Activated CD8-positive, alpha-beta T cell treated with anti-CD3 and anti-CD28 coated beads, Interleukin-2, amount 10 ng/mL, durations not matched to agents 7 days and 5 days (primary cell): ENCODE data around the gene KRTAP10-6. TPM values are rescaled to one million over a fixed set of nuclear protein-coding genes. Genes with fewer than 3 reads are reported as not detected.
"Not testable (repeated sequence)": the region's sequence is repeated elsewhere in the genome, so short reads cannot be mapped to it uniquely, and the experiment has no call there.

ENCODE experiments used
- ATAC-seq: fragments of 150-1000 bp; cut with Tn5 transposase; one replicate; pipeline ENCODE4 v1.10.0; 2021; ENCODE audit warnings: moderate library complexity
- CTCF ChIA-PET: fragments of 350-600 bp; sonication (Branson Sonifier 250); formaldehyde crosslinking; loops from one replicate; lab custom pipeline; 2021; ENCODE audit warnings: antibody characterized with exemption; lab: Charles Lee
- POLR2A ChIA-PET: fragments of 350-600 bp; sonication (Branson Sonifier 250); formaldehyde crosslinking; loops from one replicate; lab custom pipeline; 2021; ENCODE audit warnings: antibody characterized with exemption; lab: Charles Lee
- DNase-seq: peaks from one replicate; pipeline ENCODE4 v3.0.0-alpha.2; 2020
- H3K27ac Mint-ChIP-seq: one replicate; pipeline ENCODE4 v1.8.0; 2021; ENCODE audit warnings: mild to moderate bottlenecking, mixed read lengths
- H3K27me3 Mint-ChIP-seq: one replicate; pipeline ENCODE4 v1.8.0; 2021; ENCODE audit warnings: low read depth, mixed read lengths
- H3K36me3 Mint-ChIP-seq: one replicate; pipeline ENCODE4 v1.8.0; 2021; ENCODE audit warnings: low read depth, mixed read lengths
- H3K4me1 Mint-ChIP-seq: one replicate; pipeline ENCODE4 v1.8.0; 2021; ENCODE audit warnings: low read depth, mixed read lengths
- H3K4me3 Mint-ChIP-seq: one replicate; pipeline ENCODE4 v1.8.0; 2021; ENCODE audit warnings: mild to moderate bottlenecking, mixed read lengths
- H3K9me3 Mint-ChIP-seq: one replicate; pipeline ENCODE4 v1.8.0; 2022; ENCODE audit warnings: mixed read lengths; ENCODE audit not compliant: insufficient read depth
- total RNA-seq, 2 experiments: library from RNA; stranded (reverse); gene quantifications; one replicate each; pipeline ENCODE4 v1.2.3, GENCODE V29; 2021

The KRTAP10-6 gene
- total RNA-seq, 2 experiments from 2014 or later = not detected

GRCh38 chr21:44558329-44558675, 34.0 kb downstream of the KRTAP10-6 start:
- CTCF ChIA-PET, H3K4me3 Mint-ChIP-seq, ATAC-seq, H3K36me3 Mint-ChIP-seq, H3K4me1 Mint-ChIP-seq, H3K27ac Mint-ChIP-seq, DNase-seq: not testable (repeated sequence)
- peaks cover 17% of the 10 kb centered on the region for H3K9me3 Mint-ChIP-seq
- POLR2A ChIA-PET = interaction anchor here (0.7 kb wide), 1 partner anchor 177 kb away, joined by 4 read pairs; no protein-coding TSS in a partner anchor
- H3K27me3 Mint-ChIP-seq = peaks cover 21% of the 10 kb centered on the region

- peaks cover 17% of the 10 kb centered on the region for H3K9me3 Mint-ChIP-seq
- no peak overlapping the region for H3K4me3 Mint-ChIP-seq
- ATAC-seq (no peak), DNase-seq (peak; percentile 13)
- no peaks in the 10 kb centered on the region for H3K36me3 Mint-ChIP-seq
- ChIA-PET POLR2A (no interaction called here), CTCF (interaction anchor here (1.2 kb wide), 1 partner anchor 47 kb away, joined by 3 read pairs; no protein-coding TSS in a partner anchor)
- peaks cover 21% of the 10 kb centered on the region for H3K27me3 Mint-ChIP-seq
- no peak overlapping the region for H3K27ac Mint-ChIP-seq
- no peaks in the 10 kb centered on the region for H3K4me1 Mint-ChIP-seq
Observed at GRCh38 chr21:44557491-44558328, 34.6 kb downstream of the KRTAP10-6 start.

- Mint-ChIP-seq H3K36me3 (no peaks in the 10 kb centered on the region), H3K27me3 (peaks cover 18% of the 10 kb centered on the region), H3K27ac (no peak overlapping the region), H3K4me3 (no peak overlapping the region), H3K4me1 (no peaks in the 10 kb centered on the region), H3K9me3 (peaks cover 9% of the 10 kb centered on the region)
- ATAC-seq (no peak), DNase-seq (no peak)
- POLR2A ChIA-PET = no interaction called here
- CTCF ChIA-PET = interaction anchor here (1.2 kb wide), 1 partner anchor 46 kb away, joined by 3 read pairs; no protein-coding TSS in a partner anchor
Observed at GRCh38 chr21:44556879-44557278, 35.4 kb downstream of the KRTAP10-6 start.

DNA sequence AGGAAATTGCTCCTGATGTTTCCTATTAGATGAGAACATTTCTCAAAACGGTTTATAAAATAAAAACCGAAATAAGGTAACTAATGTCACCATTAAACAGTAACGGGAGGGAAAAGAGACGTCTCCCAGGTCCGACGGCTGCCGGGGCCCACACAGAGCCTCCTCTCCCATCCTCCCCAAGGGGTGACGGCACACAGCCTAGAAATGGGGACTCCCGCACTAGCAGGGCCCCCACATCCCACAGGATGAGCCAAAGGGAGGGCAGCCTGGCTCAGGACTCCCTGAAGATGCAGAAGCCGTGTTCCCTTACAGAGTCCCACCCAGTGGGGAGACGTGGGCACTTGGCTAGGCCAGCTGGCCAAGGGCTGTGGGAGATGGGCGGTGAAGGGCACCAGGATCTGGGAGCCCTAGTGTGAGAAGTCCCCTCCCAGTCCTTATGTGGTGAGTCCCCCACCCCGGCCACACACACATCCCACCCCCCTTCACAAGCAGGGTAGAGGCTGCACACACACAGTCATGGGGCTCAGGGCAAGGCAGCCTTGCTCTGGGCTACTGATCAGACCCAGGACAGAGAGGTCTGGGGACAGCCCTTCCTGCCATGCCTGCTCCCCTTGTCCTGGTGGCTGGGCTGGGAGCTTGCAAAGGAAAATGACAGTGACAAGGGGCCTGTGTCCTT, 37.0 kb downstream of the KRTAP10-6 start:
- Mint-ChIP-seq H3K36me3 (no peaks in the 10 kb centered on the region), H3K4me3 (no peak overlapping the region), H3K27me3 (peaks cover 13% of the 10 kb centered on the region), H3K4me1 (no peaks in the 10 kb centered on the region), H3K27ac (no peak overlapping the region), H3K9me3 (no peaks in the 10 kb centered on the region)
- ATAC-seq = no peak
- POLR2A ChIA-PET = no interaction called here
- CTCF ChIA-PET = no interaction called here
- no peak for DNase-seq

GRCh38 chr21:44552681-44553080, 39.6 kb downstream of the KRTAP10-6 start:
- Mint-ChIP-seq H3K4me3 (no peak overlapping the region), H3K27ac (no peak overlapping the region), H3K36me3 (peaks cover 7% of the 10 kb centered on the region), H3K9me3 (peaks cover 6% of the 10 kb centered on the region), H3K4me1 (peaks cover 11% of the 10 kb centered on the region), H3K27me3 (peaks cover 2% of the 10 kb centered on the region)
- DNase-seq = peak; percentile 9
- ChIA-PET POLR2A (no interaction called here), CTCF (no interaction called here)
- ATAC-seq = no peak

DNA sequence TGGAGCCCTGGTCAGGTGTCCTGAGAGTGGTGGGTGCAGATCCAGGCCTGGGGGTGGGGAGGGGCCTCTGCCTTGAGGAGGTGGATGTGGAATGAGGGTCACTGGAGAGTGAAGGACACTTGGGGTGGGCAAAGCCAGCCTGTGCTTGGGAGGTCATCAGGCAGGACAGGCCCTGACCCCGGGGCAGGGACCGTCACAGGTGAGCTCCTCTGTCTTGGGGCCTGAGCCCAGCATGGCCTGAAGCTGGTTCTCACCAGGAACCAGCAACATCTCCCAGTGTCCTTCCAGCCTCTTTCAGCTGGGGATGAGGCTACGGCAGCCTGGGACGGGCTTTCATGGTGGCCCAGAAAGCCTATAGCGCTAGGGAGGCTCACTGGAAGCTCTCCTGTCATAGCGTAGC, 40.2 kb downstream of the KRTAP10-6 start:
- Mint-ChIP-seq H3K36me3 (peaks cover 13% of the 10 kb centered on the region), H3K27me3 (peaks cover 2% of the 10 kb centered on the region), H3K4me3 (no peak overlapping the region), H3K27ac (no peak overlapping the region), H3K4me1 (peaks cover 16% of the 10 kb centered on the region), H3K9me3 (peaks cover 11% of the 10 kb centered on the region)
- POLR2A ChIA-PET = no interaction called here
- ATAC-seq (no peak), DNase-seq (peak; percentile 4)
- CTCF ChIA-PET = no interaction called here

DNA sequence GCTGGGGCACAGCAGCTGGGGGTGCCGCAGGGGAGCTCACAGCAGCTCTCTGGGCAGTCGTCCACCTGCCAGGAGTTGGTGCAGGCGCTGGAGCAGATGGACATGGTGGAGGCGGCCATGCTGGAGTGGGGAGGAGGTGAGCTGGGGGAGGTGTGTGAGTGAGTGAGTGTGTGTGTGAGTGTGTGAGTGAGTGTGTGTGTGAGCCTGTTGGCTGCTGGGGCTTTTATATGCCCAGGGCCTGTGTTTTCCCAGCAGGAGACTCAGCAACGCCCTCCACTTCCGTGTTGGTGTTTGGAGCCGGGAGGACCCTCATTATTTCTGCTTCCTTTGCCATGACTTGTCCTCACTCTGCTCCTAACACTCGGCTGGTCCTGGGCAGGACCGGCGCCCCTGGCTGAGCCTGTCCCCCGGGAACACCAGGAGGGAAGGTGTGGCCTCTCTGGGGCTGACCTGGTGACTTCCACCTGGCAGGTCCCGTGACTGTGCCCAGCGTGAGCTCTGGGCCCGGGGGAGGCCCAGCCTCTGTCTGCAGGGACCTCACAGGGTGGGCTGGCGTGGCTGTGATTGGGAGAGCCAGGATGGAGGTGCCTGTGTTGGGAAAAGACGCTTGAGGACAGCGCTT, 40.9 kb downstream of the KRTAP10-6 start, which contains the start of gene KRTAP10-2:
KRTAP10-2 (minus strand) TSS at position 166 of the 622 bp plus-strand sequence; CDS start at position 119, 47 bp downstream.
- ATAC-seq (no peak), DNase-seq (peak; percentile 16)
- Mint-ChIP-seq H3K27me3 (peaks cover 2% of the 10 kb centered on the region), H3K9me3 (peaks cover 18% of the 10 kb centered on the region), H3K4me3 (no peak within 1 kb of the TSS), H3K36me3 (peaks cover 20% of the 10 kb centered on the region), H3K4me1 (peaks cover 21% of the 10 kb centered on the region), H3K27ac (no peak within 1 kb of the TSS)
- POLR2A ChIA-PET = no interaction called here
- CTCF ChIA-PET = no interaction called here

DNA sequence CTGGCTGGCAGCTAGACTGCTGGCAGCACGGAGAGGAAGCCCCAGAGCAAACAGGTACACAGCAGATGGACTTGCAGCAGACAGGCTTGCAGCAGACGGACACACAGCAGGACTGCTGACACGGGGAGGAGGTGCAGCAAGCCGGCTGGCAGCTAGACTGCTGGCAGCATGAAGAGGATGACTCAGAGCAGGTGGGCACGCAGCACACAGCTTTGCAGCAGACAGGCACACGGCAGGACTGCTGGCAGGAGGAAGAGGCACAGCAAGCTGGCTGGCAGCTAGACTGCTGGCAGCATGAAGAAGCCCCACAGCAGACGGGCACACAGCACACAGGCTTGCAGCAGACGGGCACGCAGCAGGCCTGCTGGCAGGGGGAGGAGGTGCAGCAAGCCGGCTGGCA, 41.5 kb downstream of the KRTAP10-6 start:
- peaks cover 21% of the 10 kb centered on the region for H3K4me1 Mint-ChIP-seq
- peaks cover 2% of the 10 kb centered on the region for H3K27me3 Mint-ChIP-seq
- H3K4me3 Mint-ChIP-seq = no peak overlapping the region
- CTCF ChIA-PET = no interaction called here
- peaks cover 22% of the 10 kb centered on the region for H3K36me3 Mint-ChIP-seq
- no peak for ATAC-seq
- no peak overlapping the region for H3K27ac Mint-ChIP-seq
- H3K9me3 Mint-ChIP-seq = peaks cover 20% of the 10 kb centered on the region
- POLR2A ChIA-PET = no interaction called here
- no peak for DNase-seq

- H3K27ac Mint-ChIP-seq, CTCF ChIA-PET, DNase-seq, H3K27me3 Mint-ChIP-seq, ATAC-seq, H3K4me3 Mint-ChIP-seq, POLR2A ChIA-PET: not testable (repeated sequence)
- Mint-ChIP-seq H3K9me3 (peaks cover 26% of the 10 kb centered on the region), H3K36me3 (peaks cover 26% of the 10 kb centered on the region), H3K4me1 (peaks cover 21% of the 10 kb centered on the region)
Observed at GRCh38 chr21:44550285-44550684, 42.0 kb downstream of the KRTAP10-6 start.

DNA sequence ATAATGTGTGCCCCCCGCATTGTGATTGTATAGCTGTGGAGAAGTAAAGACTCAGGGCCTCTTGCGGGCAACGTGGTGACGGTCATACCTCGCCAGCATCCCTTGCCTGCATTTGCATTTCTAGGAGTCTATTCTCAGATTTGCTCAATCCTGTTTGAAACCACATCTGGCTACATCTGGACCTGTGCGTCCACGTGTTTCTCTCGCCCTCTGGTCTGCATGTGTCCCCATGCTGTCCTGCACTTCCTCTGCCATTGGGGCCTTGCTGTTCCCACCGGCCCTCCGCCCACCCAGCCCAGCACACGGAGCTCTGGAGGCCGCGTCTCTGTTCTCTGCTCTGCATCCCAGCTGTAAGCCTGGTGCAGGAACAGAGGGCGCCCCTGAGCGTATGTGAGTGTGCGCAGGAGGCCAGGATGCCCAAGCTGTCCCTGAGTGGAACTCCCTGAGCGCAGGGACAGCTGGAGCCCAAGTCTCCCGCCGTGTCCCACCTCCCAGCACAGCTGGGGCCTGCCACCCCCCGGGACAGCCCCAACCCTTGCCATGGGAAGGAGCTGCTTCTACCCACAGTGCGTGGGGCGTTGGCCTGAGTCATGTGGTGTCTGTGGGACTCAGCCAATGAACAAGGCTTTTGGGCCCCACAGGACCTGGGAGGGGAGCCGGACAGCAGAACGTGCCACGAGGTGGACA, 42.6 kb downstream of the KRTAP10-6 start:
- H3K9me3 Mint-ChIP-seq = peaks cover 26% of the 10 kb centered on the region
- peaks cover 1% of the 10 kb centered on the region for H3K27me3 Mint-ChIP-seq
- no peak overlapping the region for H3K4me3 Mint-ChIP-seq
- CTCF ChIA-PET = no interaction called here
- no peak for DNase-seq
- peaks cover 26% of the 10 kb centered on the region for H3K36me3 Mint-ChIP-seq
- ATAC-seq = no peak
- H3K27ac Mint-ChIP-seq = no peak overlapping the region
- POLR2A ChIA-PET = no interaction called here
- H3K4me1 Mint-ChIP-seq = peaks cover 21% of the 10 kb centered on the region

DNA sequence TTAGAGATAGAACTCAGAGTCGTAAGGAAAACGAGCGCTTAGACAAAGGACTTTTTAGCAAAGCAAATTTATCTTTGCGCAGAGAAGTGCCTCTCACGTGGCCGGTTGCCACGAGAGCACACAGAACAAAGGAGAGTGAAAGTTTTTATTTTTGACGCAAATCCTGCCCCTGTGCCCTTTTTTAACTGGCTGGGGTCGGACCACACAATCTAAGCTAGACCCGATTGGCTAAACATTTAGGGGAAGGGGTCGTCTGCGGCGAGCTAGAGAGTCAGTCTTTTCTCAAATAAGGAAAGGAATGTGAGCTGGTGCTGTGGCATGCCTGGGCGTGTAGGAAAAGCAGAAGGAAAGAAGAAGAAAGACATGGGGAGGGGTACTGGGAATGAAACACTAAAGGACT, 43.4 kb downstream of the KRTAP10-6 start:
- Mint-ChIP-seq H3K27me3 (no peaks in the 10 kb centered on the region), H3K4me1 (peaks cover 21% of the 10 kb centered on the region), H3K27ac (no peak overlapping the region), H3K9me3 (peaks cover 26% of the 10 kb centered on the region), H3K36me3 (peaks cover 26% of the 10 kb centered on the region), H3K4me3 (no peak overlapping the region)
- ChIA-PET POLR2A (no interaction called here), CTCF (no interaction called here)
- DNase-seq (peak; percentile 9), ATAC-seq (no peak)
